K562 (cell line): Measurements from ENCODE around the gene NABP1. TPM values are rescaled to one million over a fixed set of nuclear protein-coding genes. Genes with fewer than 3 reads are reported as not detected.

Experiments
- ATAC-seq: fragments of 200-7000 bp; cut with Tn5 transposase; 3 replicates; pipeline ENCODE4 v1.9.1; 2020; ENCODE audit warnings: moderate library complexity
- BruUV-seq: library from RNA; stranded (reverse); fragments of 400-500 nt; replicated peaks from 2 replicates; lab custom pipeline; 2021; lab: Mats Ljungman, UMichigan
- CTCF ChIA-PET: fragments of 300-600 bp; formaldehyde crosslinking; extraction: SDS; loops from one replicate; lab custom pipeline; 2021; ENCODE audit warnings: low intra/inter-chr PET ratio; lab: Yijun Ruan, JAX
- POLR2A ChIA-PET: fragments of 300-600, 350-650 bp; sonication (Branson Sonifier 250); formaldehyde crosslinking; extraction: SDS; loops from one replicate; lab custom pipeline; 2021; ENCODE audit warnings: antibody characterized with exemption, inconsistent platforms; lab: Yijun Ruan, JAX
- DNase-seq, 4 experiments: peaks; one replicate each; pipeline versions ENCODE4 v3.0.0 to v3.0.0-alpha.2; 2011 to 2018; ENCODE audit warnings: low spot score in 3 of 4, mixed read lengths in 3 of 4; ENCODE audit errors: extremely low read depth in 1 of 4
- FAIRE-seq: peaks from 2 replicates; lab custom pipeline; 2011; peaks lifted over from hg19 to GRCh38; lab: Jason Lieb, UNC
- H2AFZ ChIP-seq: 2 replicates; pipeline ENCODE4 v1.6.0; 2011; ENCODE audit warnings: low read depth, low read length, control low read depth, inconsistent platforms
- H3K27ac ChIP-seq: fragments of 200-600 bp; 3 replicates; pipeline ENCODE4 v1.8.0; 2011; ENCODE audit warnings: low read depth, mild to moderate bottlenecking, control low read depth, inconsistent platforms, low read length, moderate library complexity, mixed read lengths; ENCODE audit errors: extremely low read depth
- H3K27me3 ChIP-seq, 2 experiments: fragments of 300-600 bp in 1 of 2; 2 replicates in 1 of 2; 3 replicates in 1 of 2; pipeline versions ENCODE4 v1.6.0 to v1.8.0; 2011; ENCODE audit warnings: inconsistent platforms in 2 of 2, low read length in 2 of 2, mild to moderate bottlenecking in 1 of 2, mixed read lengths in 1 of 2, moderate library complexity in 1 of 2; ENCODE audit not compliant: control insufficient read depth in 2 of 2, insufficient read depth in 2 of 2
- H3K36me3 ChIP-seq: fragments of 300-600 bp; 3 replicates; pipeline ENCODE4 v1.8.0; 2011; ENCODE audit warnings: mild to moderate bottlenecking, low read length, inconsistent platforms; ENCODE audit not compliant: control insufficient read depth, insufficient read depth
- H3K4me1 ChIP-seq, 2 experiments: fragments of 200-600 bp in 1 of 2; replicated peaks in 1 of 2; 2 replicates in 1 of 2; 3 replicates in 1 of 2; pipeline versions ENCODE4 v1.5.1 to v1.8.0; 2011; ENCODE audit warnings: inconsistent platforms in 2 of 2, low read length in 2 of 2, mild to moderate bottlenecking in 1 of 2, mixed read lengths in 1 of 2, moderate library complexity in 1 of 2; ENCODE audit not compliant: control insufficient read depth in 2 of 2, insufficient read depth in 2 of 2
- H3K4me2 ChIP-seq: 2 replicates; pipeline ENCODE4 v1.6.1; 2011; ENCODE audit warnings: low read length, control low read depth, inconsistent platforms, mixed read lengths; ENCODE audit not compliant: insufficient read depth
- H3K4me3 ChIP-seq: fragments of 200-600 bp; sonication (generic), shearing (Covaris generic); 2 replicates; pipeline ENCODE4 v1.5.1; 2016; ENCODE audit warnings: control low read depth, inconsistent platforms
- H3K79me2 ChIP-seq: fragments of 200-600 bp; 3 replicates; pipeline ENCODE4 v1.8.0; 2011; ENCODE audit warnings: low read length, inconsistent platforms; ENCODE audit not compliant: control insufficient read depth, insufficient read depth
- H3K9ac ChIP-seq, 2 experiments: 2 replicates each; pipeline versions ENCODE4 v1.6.0 to v1.6.1; 2011; ENCODE audit warnings: low read depth in 2 of 2, low read length in 2 of 2, control low read depth in 1 of 2, inconsistent platforms in 1 of 2, mild to moderate bottlenecking in 1 of 2, mixed read lengths in 1 of 2; ENCODE audit not compliant: insufficient read depth in 1 of 2
- H3K9me1 ChIP-seq: one replicate; pipeline ENCODE4 v1.6.0; 2011; ENCODE audit warnings: inconsistent platforms, mild to moderate bottlenecking, low read length, moderate library complexity; ENCODE audit not compliant: control insufficient read depth, insufficient read depth
- H3K9me3 ChIP-seq: replicated peaks from 2 replicates; pipeline ENCODE4 v1.5.1; 2011; ENCODE audit warnings: low read depth, low read length, inconsistent platforms; ENCODE audit not compliant: control insufficient read depth, insufficient read depth
- H4K20me1 ChIP-seq: replicated peaks from 2 replicates; pipeline ENCODE4 v1.6.1; 2011; ENCODE audit warnings: low read length, inconsistent platforms, mixed read lengths; ENCODE audit not compliant: control insufficient read depth, insufficient read depth
- MEIS2 ChIP-seq: fragments of 450-650 bp; IDR thresholded peaks from 2 replicates; pipeline ENCODE4 v1.6.1; 2014; ENCODE audit warnings: mild to moderate bottlenecking; ENCODE audit not compliant: partially characterized antibody
- MGA ChIP-seq: fragments of 450-650 bp; IDR thresholded peaks from 2 replicates; pipeline ENCODE4 v1.6.1; 2016; ENCODE audit warnings: mild to moderate bottlenecking, moderate library complexity
- NFYB ChIP-seq: IDR thresholded peaks from 2 replicates; pipeline ENCODE4 v1.6.1; 2011; ENCODE audit warnings: mild to moderate bottlenecking, moderate library complexity; ENCODE audit not compliant: insufficient read length; ENCODE audit errors: extremely low read depth
- ZNF280A ChIP-seq: fragments of 450-650 bp; IDR thresholded peaks from 2 replicates; pipeline ENCODE4 v1.6.1; 2018; ENCODE audit warnings: mild to moderate bottlenecking, low read depth; ENCODE audit not compliant: partially characterized antibody
- WGBS: fragments of 100-300 bp; shearing (Covaris generic); methylation state at CpG from one replicate; pipeline ENCODE4 v1.1.6; 2016; ENCODE audit warnings: low coverage, mixed read lengths; ENCODE audit not compliant: insufficient coverage; ENCODE audit errors: missing lambda C conversion rate; 5-methylcytosine and 5-hydroxymethylcytosine counted together
- in situ Hi-C: fragments of 300-500 bp; cut with MboI; formaldehyde crosslinking; loops from 4 replicates; pipeline ENCODE4 v1.15.0; 2018; ENCODE audit warnings: inconsistent platforms, mixed read lengths
- intact Hi-C: fragments of 100-400 bp; cut with micrococcal nuclease; formaldehyde crosslinking; loops from 2 replicates; pipeline ENCODE4 v1.14.2; 2022
- polyA plus RNA-seq, 8 experiments: library from polyadenylated mRNA; depleted of rRNA in 4 of 8; stranded (reverse) in 5 of 8; unstranded in 3 of 8; fragments of >200 nt; fragmentation: Nextera tagmentation in 2 of 8; fragmentation: Illumina TruSeq in 1 of 8; extraction: Ambion mirVana in 2 of 8; extraction: Trizol in 1 of 8; gene quantifications; 2 replicates each; pipeline versions ENCODE4 v1.2.1 to v1.2.3, GENCODE V29; 2011 to 2014; ENCODE audit warnings: inconsistent platforms in 1 of 8, missing spikeins in 1 of 8
- total RNA-seq, 7 experiments: library from RNA; depleted of rRNA in 6 of 7; stranded (reverse); fragments of >200 nt in 6 of 7; fragmentation: Illumina TruSeq in 2 of 7; extraction: Trizol in 2 of 7; gene quantifications; 2 replicates each; pipeline versions ENCODE4 v1.2.1 to v1.2.3, GENCODE V29; 2011 to 2021; ENCODE audit warnings: low replicate concordance in 1 of 7

NABP1 gene
- total and polyA plus RNA-seq, 9 of the 15 experiments (the other 6 are each of a cell fraction or from before 2014, with no cell fraction given): 12.8 to 44.0 (median 20.2) TPM

GRCh38 chr2:191675807-191676721 lies 1.9 kb upstream of the NABP1 start:
- Histone ChIP-seq H3K36me3 (peaks cover 5% of the 10 kb centered on the region; the same call in 1 of the 3 replicates), H3K4me2 (peak overlapping the region; percentile 85; the same call in 1 of the 2 replicates), H3K4me1 (peaks cover 3 to 10% of the 10 kb centered on the region in 2 experiments), H2AFZ (peak overlapping the region; percentile 88), H3K27me3 (no peaks in the 10 kb centered on the region), H3K79me2 (peaks cover 41% of the 10 kb centered on the region), H3K4me3 (peak overlapping the region; percentile 64; the same call in 1 of the 2 replicates), H3K27ac (peak overlapping the region; percentile 89), H3K9me3 (0 out of 2 replicates have a peak, but pooled peaks cover 2% of the 10 kb centered on the region), H3K9me1 (no peaks in the 10 kb centered on the region), H4K20me1 (no peaks in the 10 kb centered on the region), H3K9ac (peak overlapping the region in 1 of 2 experiments; percentile 78; a peak in 2 of 4 replicates)
- intact Hi-C loops (loop anchor here (2.0 kb wide), 2 partner anchors 39 to 161 kb away; no protein-coding TSS in a partner anchor), in situ Hi-C loops (no loop called here)
- ChIA-PET CTCF (interaction anchor here (0.7 kb wide), 1 partner anchor 105 kb away, joined by 3 read pairs; no protein-coding TSS in a partner anchor), POLR2A (interaction anchor here (0.5 to 4.8 kb wide), 6 partner anchors 10 to 1222 kb away, joined by 3 to 23 read pairs (median 4); no protein-coding TSS in a partner anchor)
- 0 out of 3 replicates have a peak, but pooled peaks have one; percentile 8 for ATAC-seq
- DNase-seq: peak in 2 of 4 experiments; percentile 40 to 76
- WGBS: 22% methylated on average over 3 of the region's 3 CpGs
- peak; percentile 73 for FAIRE-seq
- BruUV-seq: no TSS peak
- TF ChIP-seq ZNF280A: no peak
- no peak for TF ChIP-seq MEIS2
- TF ChIP-seq MGA: peak; percentile 21; the same call in 1 of the 2 replicates
- TF ChIP-seq NFYB: no peak
